ENCODE results near the gene INSYN2A.

INSYN2A gene

GRCh38 chr10:127221281-127221680, 24.9 kb upstream of the INSYN2A start:
- no peak overlapping the region for H3K4me3 ChIP-seq (ENCODE audit: insufficient read depth, low read depth, low read length, poor library complexity, severe bottlenecking)
- DNase-seq: no peak
- H3K4me1 ChIP-seq (ENCODE audit: control insufficient read depth, insufficient read depth, low read length, poor library complexity, severe bottlenecking): no peaks in the 10 kb centered on the region
- no peaks in the 10 kb centered on the region for H3K27me3 ChIP-seq (replicated peaks; ENCODE audit: control insufficient read depth, insufficient read depth, low read length, poor library complexity, severe bottlenecking)
- H3K9me3 ChIP-seq (ENCODE audit: control insufficient read depth, low read length): no peaks in the 10 kb centered on the region
- H3K27ac ChIP-seq (ENCODE audit: insufficient read depth, low read length, poor library complexity, severe bottlenecking): no peak overlapping the region
- H3K36me3 ChIP-seq (ENCODE audit: control insufficient read depth, insufficient read depth, low read length): no peaks in the 10 kb centered on the region

DNA sequence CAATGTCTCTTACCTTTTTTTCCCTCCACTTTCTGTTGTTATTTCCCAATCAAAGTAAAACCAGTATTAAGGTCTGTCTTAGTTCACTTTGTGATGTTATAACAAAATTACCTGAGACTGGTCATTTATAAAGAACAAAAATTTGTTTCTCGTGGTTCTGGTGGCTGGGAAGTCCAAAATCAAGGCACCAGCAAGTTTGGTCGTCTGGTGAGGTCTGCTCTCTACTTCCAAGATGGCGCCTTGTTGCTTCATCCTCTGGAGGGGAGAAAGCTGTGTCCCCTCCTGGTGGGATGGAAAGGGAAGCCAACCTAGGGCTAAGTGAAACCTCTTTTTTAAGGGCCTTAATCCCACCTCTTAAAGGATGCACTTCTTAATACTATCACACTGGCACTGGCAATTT, 22.3 kb upstream of the INSYN2A start:
- no peaks in the 10 kb centered on the region for H3K4me1 ChIP-seq (ENCODE audit: control insufficient read depth, insufficient read depth, low read length, poor library complexity, severe bottlenecking)
- no peaks in the 10 kb centered on the region for H3K27me3 ChIP-seq (replicated peaks; ENCODE audit: control insufficient read depth, insufficient read depth, low read length, poor library complexity, severe bottlenecking)
- H3K4me3 ChIP-seq (ENCODE audit: insufficient read depth, low read depth, low read length, poor library complexity, severe bottlenecking): no peak overlapping the region
- no peaks in the 10 kb centered on the region for H3K9me3 ChIP-seq (ENCODE audit: control insufficient read depth, low read length)
- no peaks in the 10 kb centered on the region for H3K36me3 ChIP-seq (ENCODE audit: control insufficient read depth, insufficient read depth, low read length)
- H3K27ac ChIP-seq (ENCODE audit: insufficient read depth, low read length, poor library complexity, severe bottlenecking): no peak overlapping the region
- no peak for DNase-seq

GRCh38 chr10:127216786-127217185, 20.4 kb upstream of the INSYN2A start:
- no peak overlapping the region for H3K27ac ChIP-seq (ENCODE audit: insufficient read depth, low read length, poor library complexity, severe bottlenecking)
- DNase-seq: no peak
- H3K4me1 ChIP-seq (ENCODE audit: control insufficient read depth, insufficient read depth, low read length, poor library complexity, severe bottlenecking): no peaks in the 10 kb centered on the region
- no peaks in the 10 kb centered on the region for H3K9me3 ChIP-seq (ENCODE audit: control insufficient read depth, low read length)
- no peaks in the 10 kb centered on the region for H3K27me3 ChIP-seq (replicated peaks; ENCODE audit: control insufficient read depth, insufficient read depth, low read length, poor library complexity, severe bottlenecking)
- no peak overlapping the region for H3K4me3 ChIP-seq (ENCODE audit: insufficient read depth, low read depth, low read length, poor library complexity, severe bottlenecking)
- no peaks in the 10 kb centered on the region for H3K36me3 ChIP-seq (ENCODE audit: control insufficient read depth, insufficient read depth, low read length)

DNA sequence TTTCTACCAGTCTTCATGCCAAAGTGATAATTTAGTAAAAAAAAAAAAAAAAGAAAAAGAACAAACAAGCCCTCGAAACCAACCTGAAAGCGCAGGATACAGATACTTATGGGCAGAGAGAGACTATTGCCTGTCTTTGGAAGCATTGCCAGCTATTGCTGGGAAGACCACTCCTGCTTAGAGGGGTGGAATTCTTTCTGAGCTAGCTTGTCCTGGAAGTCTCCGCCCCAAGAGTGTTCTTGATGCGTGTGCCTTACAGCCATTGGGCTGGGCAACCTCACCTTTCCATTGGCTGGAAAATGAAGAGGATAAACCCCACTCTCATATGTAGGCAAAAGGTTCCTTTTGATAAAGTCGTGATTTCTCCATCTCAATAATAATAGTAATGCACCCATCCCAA, 19.9 kb upstream of the INSYN2A start:
- Histone ChIP-seq H3K9me3 (ENCODE audit: control insufficient read depth, low read length) (no peaks in the 10 kb centered on the region), H3K36me3 (ENCODE audit: control insufficient read depth, insufficient read depth, low read length) (no peaks in the 10 kb centered on the region), H3K4me3 (ENCODE audit: insufficient read depth, low read depth, low read length, poor library complexity, severe bottlenecking) (no peak overlapping the region), H3K4me1 (ENCODE audit: control insufficient read depth, insufficient read depth, low read length, poor library complexity, severe bottlenecking) (no peaks in the 10 kb centered on the region), H3K27me3 (replicated peaks; ENCODE audit: control insufficient read depth, insufficient read depth, low read length, poor library complexity, severe bottlenecking) (no peaks in the 10 kb centered on the region), H3K27ac (ENCODE audit: insufficient read depth, low read length, poor library complexity, severe bottlenecking) (no peak overlapping the region)
- DNase-seq: no peak

DNA sequence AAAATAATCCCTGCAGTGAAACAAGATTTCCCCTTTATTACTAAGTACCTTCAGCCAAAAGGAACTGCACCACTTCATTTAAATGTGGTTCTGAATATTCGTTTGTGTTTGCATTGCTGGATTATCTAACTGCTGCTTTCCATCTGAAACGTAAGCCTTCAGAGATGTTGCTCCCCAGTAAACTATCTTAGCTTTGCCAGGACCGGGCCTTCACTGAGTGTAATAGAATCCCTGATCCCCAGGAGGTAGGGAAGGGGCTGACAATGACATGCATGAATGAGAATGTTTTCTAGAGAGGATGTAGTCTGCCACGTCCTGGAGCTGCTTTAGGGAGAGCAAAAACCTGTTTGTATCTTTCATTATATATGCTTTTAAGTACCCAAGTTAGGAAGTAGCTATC, 19.5 kb upstream of the INSYN2A start:
- H3K9me3 ChIP-seq (ENCODE audit: control insufficient read depth, low read length): no peaks in the 10 kb centered on the region
- no peaks in the 10 kb centered on the region for H3K36me3 ChIP-seq (ENCODE audit: control insufficient read depth, insufficient read depth, low read length)
- no peaks in the 10 kb centered on the region for H3K4me1 ChIP-seq (ENCODE audit: control insufficient read depth, insufficient read depth, low read length, poor library complexity, severe bottlenecking)
- no peak overlapping the region for H3K4me3 ChIP-seq (ENCODE audit: insufficient read depth, low read depth, low read length, poor library complexity, severe bottlenecking)
- H3K27ac ChIP-seq (ENCODE audit: insufficient read depth, low read length, poor library complexity, severe bottlenecking): no peak overlapping the region
- no peaks in the 10 kb centered on the region for H3K27me3 ChIP-seq (replicated peaks; ENCODE audit: control insufficient read depth, insufficient read depth, low read length, poor library complexity, severe bottlenecking)
- DNase-seq: no peak

DNA sequence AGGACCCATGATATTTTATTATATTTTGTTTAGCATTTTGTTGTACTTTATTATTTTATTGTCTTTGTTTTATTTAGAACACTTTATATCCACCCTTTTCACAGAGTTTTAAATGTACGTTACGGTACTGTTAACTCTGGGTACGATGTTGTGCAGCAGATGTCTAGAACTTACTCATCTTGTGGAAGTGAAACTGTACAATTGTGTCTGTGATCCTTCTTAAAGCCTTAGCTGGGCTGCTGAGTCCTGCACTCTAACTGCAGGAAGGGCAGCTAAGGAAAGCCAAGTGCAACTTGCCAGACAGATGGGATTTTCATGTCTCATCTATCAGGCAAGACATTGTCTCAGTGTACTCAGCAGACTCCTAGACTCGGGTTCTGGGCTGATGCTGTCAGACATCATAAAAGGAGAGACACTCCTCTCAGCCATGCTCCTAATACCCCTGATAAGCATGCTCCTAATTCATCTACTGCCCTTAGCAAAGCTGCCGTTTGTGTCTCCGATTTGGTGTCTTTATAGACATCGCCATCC, 14.6 kb upstream of the INSYN2A start:
- Histone ChIP-seq H3K27me3 (replicated peaks; ENCODE audit: control insufficient read depth, insufficient read depth, low read length, poor library complexity, severe bottlenecking) (no peaks in the 10 kb centered on the region), H3K4me1 (ENCODE audit: control insufficient read depth, insufficient read depth, low read length, poor library complexity, severe bottlenecking) (no peaks in the 10 kb centered on the region), H3K9me3 (ENCODE audit: control insufficient read depth, low read length) (no peaks in the 10 kb centered on the region), H3K36me3 (ENCODE audit: control insufficient read depth, insufficient read depth, low read length) (no peaks in the 10 kb centered on the region), H3K27ac (ENCODE audit: insufficient read depth, low read length, poor library complexity, severe bottlenecking) (no peak overlapping the region), H3K4me3 (ENCODE audit: insufficient read depth, low read depth, low read length, poor library complexity, severe bottlenecking) (no peak overlapping the region)
- no peak for DNase-seq

- no peaks in the 10 kb centered on the region for H3K36me3 ChIP-seq (ENCODE audit: control insufficient read depth, insufficient read depth, low read length)
These were observed 10.7 kb upstream of the INSYN2A start for GRCh38 chr10:127207081-127207480.

GRCh38 chr10:127203067-127203466, 6.7 kb upstream of the INSYN2A start:
- no peak overlapping the region for H3K27ac ChIP-seq (ENCODE audit: insufficient read depth, low read length, poor library complexity, severe bottlenecking)
- H3K36me3 ChIP-seq (ENCODE audit: control insufficient read depth, insufficient read depth, low read length): no peaks in the 10 kb centered on the region
- no peak overlapping the region for H3K4me3 ChIP-seq (ENCODE audit: insufficient read depth, low read depth, low read length, poor library complexity, severe bottlenecking)
- no peak for DNase-seq
- no peaks in the 10 kb centered on the region for H3K4me1 ChIP-seq (ENCODE audit: control insufficient read depth, insufficient read depth, low read length, poor library complexity, severe bottlenecking)
- H3K27me3 ChIP-seq (replicated peaks; ENCODE audit: control insufficient read depth, insufficient read depth, low read length, poor library complexity, severe bottlenecking): no peaks in the 10 kb centered on the region
- H3K9me3 ChIP-seq (ENCODE audit: control insufficient read depth, low read length): no peaks in the 10 kb centered on the region

More at GRCh38 chr10:127207081-127207480, 10.7 kb upstream of the INSYN2A start:
- Histone ChIP-seq H3K27me3 (replicated peaks; ENCODE audit: control insufficient read depth, insufficient read depth, low read length, poor library complexity, severe bottlenecking) (no peaks in the 10 kb centered on the region), H3K4me1 (ENCODE audit: control insufficient read depth, insufficient read depth, low read length, poor library complexity, severe bottlenecking) (no peaks in the 10 kb centered on the region), H3K4me3 (ENCODE audit: insufficient read depth, low read depth, low read length, poor library complexity, severe bottlenecking) (no peak overlapping the region), H3K27ac (ENCODE audit: insufficient read depth, low read length, poor library complexity, severe bottlenecking) (no peak overlapping the region), H3K9me3 (ENCODE audit: control insufficient read depth, low read length) (no peaks in the 10 kb centered on the region)
- DNase-seq: no peak

DNA sequence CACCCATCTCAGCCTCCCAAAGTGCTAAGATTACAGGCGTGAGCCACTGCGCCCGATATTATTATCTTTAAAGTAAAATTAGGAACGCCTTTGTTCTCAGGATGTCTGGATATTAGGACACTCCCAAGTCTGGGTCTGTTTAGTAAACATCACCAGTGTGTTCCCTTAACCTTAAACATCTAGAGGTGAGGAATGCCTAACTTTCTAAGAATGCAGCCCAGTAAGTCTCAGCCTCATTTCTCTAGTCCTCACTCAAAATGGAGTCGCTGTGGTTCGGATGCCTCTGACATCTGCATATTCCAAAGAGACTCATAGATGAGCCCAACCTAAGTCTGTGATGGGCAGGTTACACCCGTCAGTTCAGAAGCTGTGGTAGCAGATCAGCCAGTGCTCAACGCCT, 4.3 kb upstream of the INSYN2A start:
- Histone ChIP-seq H3K4me1 (ENCODE audit: control insufficient read depth, insufficient read depth, low read length, poor library complexity, severe bottlenecking) (no peaks in the 10 kb centered on the region), H3K4me3 (ENCODE audit: insufficient read depth, low read depth, low read length, poor library complexity, severe bottlenecking) (no peak overlapping the region)

GRCh38 chr10:127198721-127199120, 2.3 kb upstream of the INSYN2A start:
- Histone ChIP-seq H3K4me3 (ENCODE audit: insufficient read depth, low read depth, low read length, poor library complexity, severe bottlenecking) (no peak overlapping the region), H3K4me1 (ENCODE audit: control insufficient read depth, insufficient read depth, low read length, poor library complexity, severe bottlenecking) (no peaks in the 10 kb centered on the region), H3K9me3 (ENCODE audit: control insufficient read depth, low read length) (no peaks in the 10 kb centered on the region), H3K36me3 (ENCODE audit: control insufficient read depth, insufficient read depth, low read length) (no peaks in the 10 kb centered on the region), H3K27ac (ENCODE audit: insufficient read depth, low read length, poor library complexity, severe bottlenecking) (no peak overlapping the region), H3K27me3 (replicated peaks; ENCODE audit: control insufficient read depth, insufficient read depth, low read length, poor library complexity, severe bottlenecking) (peaks cover 10% of the 10 kb centered on the region)
- no peak for DNase-seq

More for the DNA sequence above, 4.3 kb upstream of the INSYN2A start:
- no peak for DNase-seq
- Histone ChIP-seq H3K9me3 (ENCODE audit: control insufficient read depth, low read length) (no peaks in the 10 kb centered on the region), H3K36me3 (ENCODE audit: control insufficient read depth, insufficient read depth, low read length) (no peaks in the 10 kb centered on the region), H3K27ac (ENCODE audit: insufficient read depth, low read length, poor library complexity, severe bottlenecking) (no peak overlapping the region), H3K27me3 (replicated peaks; ENCODE audit: control insufficient read depth, insufficient read depth, low read length, poor library complexity, severe bottlenecking) (peaks cover 7% of the 10 kb centered on the region)
